ENCODE results near the gene ILDR2.

The ILDR2 gene

DNA sequence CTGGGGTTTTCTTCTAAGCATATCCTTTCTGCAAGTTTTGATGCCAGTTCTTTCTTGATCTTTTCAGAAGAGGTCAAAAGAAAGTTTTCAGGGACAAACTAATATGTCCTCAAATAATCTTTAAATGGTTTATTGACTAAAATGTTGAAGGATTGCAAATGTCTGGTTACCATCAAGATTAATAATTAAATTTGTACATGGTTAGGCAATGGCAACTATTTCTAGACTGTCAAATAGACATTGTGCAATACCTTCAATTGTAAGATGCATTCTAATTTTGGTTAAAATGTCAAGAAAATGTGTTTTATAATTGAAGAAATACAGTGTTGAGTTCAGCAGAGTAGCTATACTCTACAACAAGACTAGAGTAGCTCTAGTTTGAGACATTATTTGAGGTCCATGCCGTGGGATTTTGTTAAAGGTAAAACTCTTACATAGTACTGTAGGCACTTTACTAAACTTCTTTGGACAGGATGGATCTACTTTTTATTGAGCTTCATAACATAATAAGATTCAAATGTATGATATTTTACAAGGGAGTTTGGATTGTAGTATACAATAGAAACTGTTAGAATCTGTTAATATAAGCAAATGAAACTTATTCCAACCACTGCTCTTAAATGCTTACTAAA lies 36.3 kb upstream of the ILDR2 start:
- peaks cover 19% of the 10 kb centered on the region; the same call in 1 of the 2 replicates for H3K27me3 ChIP-seq
- no peak for DNase-seq
- no peaks in the 10 kb centered on the region for H3K4me1 ChIP-seq
- no peak overlapping the region for H3K4me3 ChIP-seq (ENCODE audit: low read depth, low read length)
- TF ChIP-seq, protein P1, sequence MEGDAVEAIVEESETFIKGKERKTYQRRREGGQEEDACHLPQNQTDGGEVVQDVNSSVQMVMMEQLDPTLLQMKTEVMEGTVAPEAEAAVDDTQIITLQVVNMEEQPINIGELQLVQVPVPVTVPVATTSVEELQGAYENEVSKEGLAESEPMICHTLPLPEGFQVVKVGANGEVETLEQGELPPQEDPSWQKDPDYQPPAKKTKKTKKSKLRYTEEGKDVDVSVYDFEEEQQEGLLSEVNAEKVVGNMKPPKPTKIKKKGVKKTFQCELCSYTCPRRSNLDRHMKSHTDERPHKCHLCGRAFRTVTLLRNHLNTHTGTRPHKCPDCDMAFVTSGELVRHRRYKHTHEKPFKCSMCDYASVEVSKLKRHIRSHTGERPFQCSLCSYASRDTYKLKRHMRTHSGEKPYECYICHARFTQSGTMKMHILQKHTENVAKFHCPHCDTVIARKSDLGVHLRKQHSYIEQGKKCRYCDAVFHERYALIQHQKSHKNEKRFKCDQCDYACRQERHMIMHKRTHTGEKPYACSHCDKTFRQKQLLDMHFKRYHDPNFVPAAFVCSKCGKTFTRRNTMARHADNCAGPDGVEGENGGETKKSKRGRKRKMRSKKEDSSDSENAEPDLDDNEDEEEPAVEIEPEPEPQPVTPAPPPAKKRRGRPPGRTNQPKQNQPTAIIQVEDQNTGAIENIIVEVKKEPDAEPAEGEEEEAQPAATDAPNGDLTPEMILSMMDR (IDR thresholded peaks at IDR 0.05; ENCODE audit: low read depth, low read length) = no peak
- H3K9me3 ChIP-seq = no peaks in the 10 kb centered on the region
- no peaks in the 10 kb centered on the region for H3K36me3 ChIP-seq

DNA sequence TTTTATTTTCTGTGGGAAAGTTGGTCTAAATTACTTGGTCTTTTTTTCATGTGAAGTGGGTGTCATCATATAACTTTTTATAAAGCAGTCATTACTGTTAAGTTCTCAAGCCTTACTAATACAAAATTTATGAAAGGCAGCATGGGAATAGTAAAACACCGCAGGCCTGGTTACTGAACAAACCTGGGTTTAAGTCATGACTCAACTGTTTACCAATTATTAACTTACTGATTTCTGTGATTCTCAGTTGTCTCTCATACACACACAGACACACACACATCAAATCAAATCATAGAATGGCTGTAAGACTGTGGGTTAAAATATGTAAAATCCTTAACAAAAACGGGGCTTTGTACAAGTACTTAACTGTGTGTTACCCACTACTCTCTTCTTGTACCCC lies 28.4 kb upstream of the ILDR2 start:
- no peaks in the 10 kb centered on the region for H3K9me3 ChIP-seq
- no peaks in the 10 kb centered on the region for H3K4me1 ChIP-seq
- H3K4me3 ChIP-seq (ENCODE audit: low read depth, low read length) = no peak overlapping the region
- H3K36me3 ChIP-seq = no peaks in the 10 kb centered on the region
- no peaks in the 10 kb centered on the region for H3K27me3 ChIP-seq
- DNase-seq = no peak
- TF ChIP-seq, protein P1 (IDR thresholded peaks at IDR 0.05; ENCODE audit: low read depth, low read length) = no peak

DNA sequence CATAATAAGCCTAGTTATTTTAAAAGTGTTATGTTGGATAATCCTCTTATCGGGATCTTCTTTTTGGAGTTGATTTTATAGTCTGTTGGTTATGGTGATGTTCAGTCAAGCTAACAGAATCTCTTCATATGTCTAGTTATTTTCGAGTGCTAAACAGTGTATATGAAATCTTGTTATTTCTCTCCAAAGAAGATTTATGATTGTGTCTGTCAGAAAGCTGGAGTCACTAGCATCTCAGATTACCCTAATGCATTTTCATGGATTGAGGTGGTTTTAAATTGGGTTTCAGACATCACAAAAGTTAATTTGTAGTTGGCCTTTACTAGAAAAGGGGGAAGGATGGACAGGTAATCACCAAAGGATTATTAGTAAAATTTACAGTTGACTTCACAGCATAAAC lies 27.0 kb upstream of the ILDR2 start:
- Histone ChIP-seq H3K4me1 (no peaks in the 10 kb centered on the region), H3K4me3 (ENCODE audit: low read depth, low read length) (no peak overlapping the region), H3K27me3 (peaks cover under 1% of the 10 kb centered on the region; the same call in 1 of the 2 replicates), H3K9me3 (no peaks in the 10 kb centered on the region), H3K36me3 (no peaks in the 10 kb centered on the region)
- no peak for DNase-seq
- TF ChIP-seq, protein P1 (IDR thresholded peaks at IDR 0.05; ENCODE audit: low read depth, low read length) = no peak

DNA sequence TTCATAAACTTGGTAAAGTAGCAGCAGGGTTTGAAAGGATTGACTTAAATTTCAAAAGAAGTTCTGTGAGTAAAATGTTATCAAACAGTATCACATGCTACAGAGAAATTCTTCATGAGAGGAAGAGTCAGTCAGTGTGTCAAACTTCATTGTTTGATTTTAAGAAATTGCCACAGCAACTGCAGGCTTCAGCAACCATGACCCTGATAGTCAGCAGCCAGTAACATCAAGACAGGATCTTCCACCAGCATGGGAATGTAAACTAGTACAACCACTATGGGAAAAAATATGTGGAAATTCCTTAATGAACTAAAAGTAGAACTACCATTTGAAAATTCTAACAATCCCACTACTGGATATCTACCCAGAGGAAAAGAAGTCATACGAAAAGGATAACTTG lies 25.2 kb upstream of the ILDR2 start:
- TF ChIP-seq, protein P1 (IDR thresholded peaks at IDR 0.05; ENCODE audit: low read depth, low read length) = no peak
- peaks cover 3% of the 10 kb centered on the region; the same call in 1 of the 2 replicates for H3K27me3 ChIP-seq
- DNase-seq = no peak

DNA sequence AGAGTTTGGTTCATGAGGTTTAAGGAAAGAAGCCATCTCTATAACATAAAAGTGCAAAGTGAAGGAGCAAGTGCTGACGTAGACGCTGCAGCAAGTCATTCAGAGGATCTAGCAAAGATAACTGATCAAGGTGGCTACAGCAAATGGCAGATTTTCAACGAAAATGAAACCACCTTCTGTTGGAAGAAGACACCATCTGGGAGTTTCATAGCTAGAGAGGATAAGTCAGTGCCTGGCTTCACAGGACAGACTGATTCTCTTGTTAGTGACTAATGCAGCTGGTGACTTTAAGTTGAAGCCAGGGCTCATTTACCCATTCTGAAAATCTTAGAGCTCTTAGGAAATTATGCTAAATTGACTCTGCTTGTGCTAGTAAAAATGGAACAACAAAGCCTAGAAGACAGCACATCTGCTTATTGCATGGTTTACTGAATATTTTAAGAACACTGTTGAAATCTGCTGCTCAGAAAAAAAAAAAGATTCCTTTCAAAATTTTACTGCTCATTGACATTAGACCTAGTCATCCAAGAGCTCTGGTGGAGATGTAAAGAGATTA lies 24.2 kb upstream of the ILDR2 start:
- no peak for DNase-seq
- H3K4me1 ChIP-seq = no peaks in the 10 kb centered on the region
- no peak overlapping the region for H3K4me3 ChIP-seq (ENCODE audit: low read depth, low read length)
- TF ChIP-seq, protein P1 (IDR thresholded peaks at IDR 0.05; ENCODE audit: low read depth, low read length) = no peak
- H3K27me3 ChIP-seq = peaks cover 3% of the 10 kb centered on the region; the same call in 1 of the 2 replicates
- H3K36me3 ChIP-seq = no peaks in the 10 kb centered on the region
- H3K9me3 ChIP-seq = no peaks in the 10 kb centered on the region

More for the DNA sequence above, 25.2 kb upstream of the ILDR2 start:
- Histone ChIP-seq H3K4me1 (no peaks in the 10 kb centered on the region), H3K36me3 (no peaks in the 10 kb centered on the region), H3K9me3 (no peaks in the 10 kb centered on the region), H3K4me3 (ENCODE audit: low read depth, low read length) (no peak overlapping the region)

DNA sequence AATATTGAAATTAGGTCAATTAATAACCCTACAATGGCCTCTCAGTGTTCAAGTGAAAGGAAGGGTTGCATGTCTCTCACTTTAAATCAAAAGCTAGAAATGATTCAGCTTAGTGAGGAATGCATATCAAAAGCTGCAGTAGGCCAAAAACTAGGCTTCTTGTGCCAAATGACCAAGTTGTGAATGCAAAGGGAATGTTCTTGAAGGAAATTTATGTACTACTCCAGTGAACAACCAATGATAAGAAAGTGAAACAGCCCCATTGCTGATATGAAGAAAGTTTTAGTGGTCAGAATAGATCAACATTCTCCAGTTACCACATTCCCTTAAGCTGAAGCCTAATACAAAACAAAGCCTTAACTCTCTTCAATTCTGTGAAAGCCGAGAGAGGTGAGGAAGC lies 23.7 kb upstream of the ILDR2 start:
- H3K9me3 ChIP-seq = no peaks in the 10 kb centered on the region
- DNase-seq = no peak
- H3K36me3 ChIP-seq = no peaks in the 10 kb centered on the region
- H3K4me1 ChIP-seq = no peaks in the 10 kb centered on the region
- H3K4me3 ChIP-seq (ENCODE audit: low read depth, low read length) = no peak overlapping the region
- TF ChIP-seq, protein P1 (IDR thresholded peaks at IDR 0.05; ENCODE audit: low read depth, low read length) = no peak
- peaks cover 3% of the 10 kb centered on the region; the same call in 1 of the 2 replicates for H3K27me3 ChIP-seq

Measured in BE2C (cell line).